Neural cell (in vitro differentiated cells): Measurements from ENCODE around the gene BMI1. TPM values are rescaled to one million over a fixed set of nuclear protein-coding genes. Genes with fewer than 3 reads are reported as not detected.

Experiments used
- H2AFZ ChIP-seq: fragments of 200-600, 300-800 bp; sonication (generic), shearing (Covaris generic); 2 replicates; pipeline ENCODE4 v1.6.0; 2014; ENCODE audit warnings: low read depth, mild to moderate bottlenecking, antibody characterized with exemption, low read length, moderate library complexity
- H3F3A ChIP-seq: fragments of 200-600 bp; shearing (Covaris generic); 2 replicates; pipeline ENCODE4 v1.6.1; 2016; ENCODE audit warnings: mild to moderate bottlenecking, moderate library complexity, mixed read lengths, antibody characterized with exemption, low read length; ENCODE audit not compliant: insufficient read depth, poor library complexity, severe bottlenecking
- H3K27ac ChIP-seq: fragments of 200-600, 300-800 bp; sonication (generic), shearing (Covaris generic); 2 replicates; pipeline ENCODE4 v1.5.1; 2014; ENCODE audit warnings: mild to moderate bottlenecking, low read length, moderate library complexity
- H3K27me3 ChIP-seq: fragments of 300-800, 200-600 bp; sonication (generic), shearing (Covaris generic); 2 replicates; pipeline ENCODE4 v1.6.0; 2014; ENCODE audit warnings: mild to moderate bottlenecking, low read depth, low read length, moderate library complexity; ENCODE audit not compliant: insufficient read depth
- H3K36me3 ChIP-seq: fragments of 300-800, 200-600 bp; sonication (generic), shearing (Covaris generic); 2 replicates; pipeline ENCODE4 v1.5.1; 2014; ENCODE audit warnings: mild to moderate bottlenecking, antibody characterized with exemption, low read length, moderate library complexity; ENCODE audit not compliant: insufficient read depth
- H3K4me2 ChIP-seq: fragments of 300-800, 200-600 bp; sonication (generic), shearing (Covaris generic); 2 replicates; pipeline ENCODE4 v1.6.0; 2014; ENCODE audit warnings: mild to moderate bottlenecking, low read length
- H3K4me3 ChIP-seq: fragments of 300-800, 200-600 bp; sonication (generic), shearing (Covaris generic); 2 replicates; pipeline ENCODE4 v1.5.1; 2014; ENCODE audit warnings: mild to moderate bottlenecking, low read length, moderate library complexity
- H3K79me2 ChIP-seq: fragments of 200-600 bp; shearing (Covaris generic); replicated peaks from 2 replicates; pipeline ENCODE4 v1.6.0; 2014; ENCODE audit warnings: mild to moderate bottlenecking, low read length, moderate library complexity; ENCODE audit not compliant: insufficient read depth
- H3K9ac ChIP-seq: fragments of 300-800, 200-600 bp; sonication (generic), shearing (Covaris generic); 2 replicates; pipeline ENCODE4 v1.6.1; 2016; ENCODE audit warnings: mild to moderate bottlenecking, low read length, mixed read lengths
- H3K9me2 ChIP-seq: fragments of 200-600 bp; shearing (Covaris generic); 2 replicates; pipeline ENCODE4 v1.6.1; 2016; ENCODE audit warnings: mild to moderate bottlenecking, low read length, mixed read lengths; ENCODE audit not compliant: insufficient read depth
- H3K9me3 ChIP-seq: fragments of 200-600, 300-800 bp; sonication (generic), shearing (Covaris generic); 2 replicates; pipeline ENCODE4 v1.6.1; 2016; ENCODE audit warnings: mild to moderate bottlenecking, mixed run types, low read length, moderate library complexity, mixed read lengths
- H4K20me1 ChIP-seq: fragments of 200-600 bp; shearing (Covaris generic); 2 replicates; pipeline ENCODE4 v1.6.1; 2016; ENCODE audit warnings: mild to moderate bottlenecking, mixed run types; ENCODE audit not compliant: insufficient read depth
- EP300 ChIP-seq: fragments of 450-650 bp; conservative IDR thresholded peaks from 2 replicates; pipeline ENCODE4 v1.6.1; 2014; ENCODE audit warnings: antibody characterized with exemption, mild to moderate bottlenecking, moderate library complexity; ENCODE audit not compliant: poor library complexity, severe bottlenecking
- EZH2 ChIP-seq: fragments of 200-600, 300-800 bp; shearing (Covaris generic), sonication (generic); IDR thresholded peaks from 2 replicates; pipeline ENCODE4 v1.6.1; 2014; ENCODE audit warnings: antibody characterized with exemption, low read length, borderline replicate concordance, mild to moderate bottlenecking; ENCODE audit not compliant: insufficient read depth, poor library complexity, severe bottlenecking
- MXI1 ChIP-seq: fragments of 450-650 bp; conservative IDR thresholded peaks from 2 replicates; pipeline ENCODE4 v1.6.1; 2014; ENCODE audit warnings: antibody characterized with exemption, mild to moderate bottlenecking; ENCODE audit not compliant: poor library complexity, severe bottlenecking
- POLR2AphosphoS5 ChIP-seq: IDR thresholded peaks from 2 replicates; pipeline ENCODE4 v1.6.1; 2012
- RAD21 ChIP-seq: fragments of 450-650 bp; conservative IDR thresholded peaks from 2 replicates; pipeline ENCODE4 v1.6.1; 2014; ENCODE audit warnings: antibody characterized with exemption, mild to moderate bottlenecking, moderate library complexity
- SMC3 ChIP-seq: fragments of 450-650 bp; conservative IDR thresholded peaks from 2 replicates; pipeline ENCODE4 v1.6.1; 2014; ENCODE audit warnings: antibody characterized with exemption, mild to moderate bottlenecking, moderate library complexity; ENCODE audit not compliant: poor library complexity
- TAF1 ChIP-seq: IDR thresholded peaks from 2 replicates; pipeline ENCODE4 v1.6.1; 2012; ENCODE audit warnings: low read depth
- polyA plus RNA-seq: library from polyadenylated mRNA; depleted of rRNA; stranded (reverse); fragments of >200 nt; gene quantifications from 2 replicates; pipeline ENCODE4 v1.2.3, GENCODE V29; 2014
- TF ChIP-seq, protein P1 (sequence below): IDR thresholded peaks from 2 replicates; pipeline ENCODE4 v1.6.1; 2012; ENCODE audit warnings: borderline replicate concordance
- TF ChIP-seq, protein P2 (sequence below): fragments of 450-650 bp; IDR thresholded peaks from 2 replicates; pipeline ENCODE4 v1.5.1; 2014; ENCODE audit warnings: antibody characterized with exemption, mild to moderate bottlenecking, moderate library complexity; ENCODE audit not compliant: poor library complexity, severe bottlenecking

Gene BMI1
- polyA plus RNA-seq, 1 donor from 2014 or later, result 86.8 TPM

DNA sequence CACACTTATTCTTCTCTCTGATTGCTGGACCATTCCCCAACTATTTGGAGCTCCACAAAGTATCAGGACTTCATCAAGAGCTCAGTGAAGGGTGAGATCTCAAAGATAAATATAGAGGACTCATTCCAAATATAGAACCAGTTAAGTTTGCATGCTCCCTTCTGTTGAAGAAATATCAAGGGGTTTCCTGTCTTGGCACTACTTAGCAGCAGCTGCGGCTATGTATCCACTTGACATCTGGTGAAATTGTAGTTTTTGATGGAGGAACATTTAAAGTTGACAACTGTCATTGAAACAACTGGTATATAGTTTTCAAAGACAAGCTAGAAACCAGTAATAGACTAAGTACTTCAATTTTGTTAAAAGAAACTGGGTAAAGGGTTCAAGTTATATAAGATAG, 23.4 kb downstream of the BMI1 start:
- Histone ChIP-seq H3K4me3 (no peak overlapping the region), H3K27me3 (peaks cover 86% of the 10 kb centered on the region)

DNA sequence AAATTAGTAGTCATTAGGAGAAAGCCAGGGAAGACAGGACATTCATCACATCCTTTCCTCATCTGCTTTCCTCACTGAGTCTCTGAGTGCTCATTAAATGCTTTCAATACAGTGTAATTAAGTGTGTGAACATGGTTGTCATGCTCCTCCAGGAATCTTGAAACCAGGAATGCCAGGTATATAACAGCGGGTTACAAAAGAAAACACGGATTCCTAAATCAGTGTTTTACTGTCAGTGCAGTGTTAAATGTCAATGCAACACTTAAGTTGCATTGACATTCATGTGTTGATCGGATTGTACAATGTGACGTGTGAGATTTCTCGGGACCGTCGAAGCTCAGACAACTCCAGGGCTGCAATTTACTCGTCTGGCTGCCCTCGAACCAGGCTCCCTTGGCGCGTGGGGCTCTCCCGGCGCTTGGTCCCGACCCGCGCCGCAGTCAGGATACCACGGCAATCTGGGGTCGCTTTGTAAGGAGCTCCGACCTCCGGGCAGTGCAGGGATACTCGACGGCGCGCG, 23.9 kb downstream of the BMI1 start:
- H3K4me2 ChIP-seq, result no peak overlapping the region
- no peak overlapping the region for H3K27ac ChIP-seq
- TF ChIP-seq TAF1, result no peak
- TF ChIP-seq, protein P1, sequence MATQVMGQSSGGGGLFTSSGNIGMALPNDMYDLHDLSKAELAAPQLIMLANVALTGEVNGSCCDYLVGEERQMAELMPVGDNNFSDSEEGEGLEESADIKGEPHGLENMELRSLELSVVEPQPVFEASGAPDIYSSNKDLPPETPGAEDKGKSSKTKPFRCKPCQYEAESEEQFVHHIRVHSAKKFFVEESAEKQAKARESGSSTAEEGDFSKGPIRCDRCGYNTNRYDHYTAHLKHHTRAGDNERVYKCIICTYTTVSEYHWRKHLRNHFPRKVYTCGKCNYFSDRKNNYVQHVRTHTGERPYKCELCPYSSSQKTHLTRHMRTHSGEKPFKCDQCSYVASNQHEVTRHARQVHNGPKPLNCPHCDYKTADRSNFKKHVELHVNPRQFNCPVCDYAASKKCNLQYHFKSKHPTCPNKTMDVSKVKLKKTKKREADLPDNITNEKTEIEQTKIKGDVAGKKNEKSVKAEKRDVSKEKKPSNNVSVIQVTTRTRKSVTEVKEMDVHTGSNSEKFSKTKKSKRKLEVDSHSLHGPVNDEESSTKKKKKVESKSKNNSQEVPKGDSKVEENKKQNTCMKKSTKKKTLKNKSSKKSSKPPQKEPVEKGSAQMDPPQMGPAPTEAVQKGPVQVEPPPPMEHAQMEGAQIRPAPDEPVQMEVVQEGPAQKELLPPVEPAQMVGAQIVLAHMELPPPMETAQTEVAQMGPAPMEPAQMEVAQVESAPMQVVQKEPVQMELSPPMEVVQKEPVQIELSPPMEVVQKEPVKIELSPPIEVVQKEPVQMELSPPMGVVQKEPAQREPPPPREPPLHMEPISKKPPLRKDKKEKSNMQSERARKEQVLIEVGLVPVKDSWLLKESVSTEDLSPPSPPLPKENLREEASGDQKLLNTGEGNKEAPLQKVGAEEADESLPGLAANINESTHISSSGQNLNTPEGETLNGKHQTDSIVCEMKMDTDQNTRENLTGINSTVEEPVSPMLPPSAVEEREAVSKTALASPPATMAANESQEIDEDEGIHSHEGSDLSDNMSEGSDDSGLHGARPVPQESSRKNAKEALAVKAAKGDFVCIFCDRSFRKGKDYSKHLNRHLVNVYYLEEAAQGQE, result no peak
- TF ChIP-seq, protein P2, sequence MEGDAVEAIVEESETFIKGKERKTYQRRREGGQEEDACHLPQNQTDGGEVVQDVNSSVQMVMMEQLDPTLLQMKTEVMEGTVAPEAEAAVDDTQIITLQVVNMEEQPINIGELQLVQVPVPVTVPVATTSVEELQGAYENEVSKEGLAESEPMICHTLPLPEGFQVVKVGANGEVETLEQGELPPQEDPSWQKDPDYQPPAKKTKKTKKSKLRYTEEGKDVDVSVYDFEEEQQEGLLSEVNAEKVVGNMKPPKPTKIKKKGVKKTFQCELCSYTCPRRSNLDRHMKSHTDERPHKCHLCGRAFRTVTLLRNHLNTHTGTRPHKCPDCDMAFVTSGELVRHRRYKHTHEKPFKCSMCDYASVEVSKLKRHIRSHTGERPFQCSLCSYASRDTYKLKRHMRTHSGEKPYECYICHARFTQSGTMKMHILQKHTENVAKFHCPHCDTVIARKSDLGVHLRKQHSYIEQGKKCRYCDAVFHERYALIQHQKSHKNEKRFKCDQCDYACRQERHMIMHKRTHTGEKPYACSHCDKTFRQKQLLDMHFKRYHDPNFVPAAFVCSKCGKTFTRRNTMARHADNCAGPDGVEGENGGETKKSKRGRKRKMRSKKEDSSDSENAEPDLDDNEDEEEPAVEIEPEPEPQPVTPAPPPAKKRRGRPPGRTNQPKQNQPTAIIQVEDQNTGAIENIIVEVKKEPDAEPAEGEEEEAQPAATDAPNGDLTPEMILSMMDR, result no peak
- no peak for TF ChIP-seq SMC3
- TF ChIP-seq EZH2, result no peak
- no peak for TF ChIP-seq EP300
- no peak for TF ChIP-seq POLR2AphosphoS5
- TF ChIP-seq RAD21, result no peak
- TF ChIP-seq MXI1, result no peak
- H3K4me3 ChIP-seq, result peak overlapping the region; percentile 59
- H2AFZ ChIP-seq, result no peak overlapping the region
- peaks cover 4% of the 10 kb centered on the region for H3F3A ChIP-seq
- H3K9me3 ChIP-seq, result peaks cover 4% of the 10 kb centered on the region
- no peaks in the 10 kb centered on the region for H3K79me2 ChIP-seq
- H3K27me3 ChIP-seq, result peaks cover 80% of the 10 kb centered on the region
- no peaks in the 10 kb centered on the region for H4K20me1 ChIP-seq
- H3K9ac ChIP-seq, result no peak overlapping the region
- H3K36me3 ChIP-seq, result no peaks in the 10 kb centered on the region
- no peaks in the 10 kb centered on the region for H3K9me2 ChIP-seq

More for the DNA sequence above, 23.4 kb downstream of the BMI1 start:
- Histone ChIP-seq H2AFZ (no peak overlapping the region), H3K4me2 (no peak overlapping the region), H3K9ac (no peak overlapping the region), H3F3A (peaks cover 6% of the 10 kb centered on the region), H4K20me1 (no peaks in the 10 kb centered on the region), H3K36me3 (no peaks in the 10 kb centered on the region), H3K9me2 (no peaks in the 10 kb centered on the region), H3K79me2 (no peaks in the 10 kb centered on the region), H3K27ac (no peak overlapping the region), H3K9me3 (peaks cover 4% of the 10 kb centered on the region)
- TF ChIP-seq TAF1 (no peak), EZH2 (no peak), POLR2AphosphoS5 (no peak), SMC3 (no peak), RAD21 (no peak)
- TF ChIP-seq, protein P2, result no peak
